HEK293T (cell line): ENCODE measurements around the gene ADK.

Experiments
- CTCF ChIA-PET: fragments of 350-600 bp; formaldehyde crosslinking; extraction: SDS; loops from one replicate; lab custom pipeline; 2021; ENCODE audit warnings: antibody characterized with exemption, inconsistent platforms; lab: Yijun Ruan, JAX
- POLR2A ChIA-PET: fragments of 350-600 bp; formaldehyde crosslinking; extraction: SDS; loops from one replicate; lab custom pipeline; 2020; ENCODE audit warnings: antibody characterized with exemption, inconsistent platforms; lab: Yijun Ruan, JAX
- DNase-seq: peaks from one replicate; pipeline ENCODE4 v3.0.0; 2012; ENCODE audit warnings: mixed read lengths; ENCODE audit errors: extremely low spot score
- ARNT ChIP-seq: fragments of 450-650 bp; IDR thresholded peaks from 2 replicates; pipeline ENCODE4 v1.6.1; 2017; ENCODE audit warnings: mild to moderate bottlenecking
- BHLHE40 ChIP-seq: fragments of 450-650 bp; IDR thresholded peaks from 2 replicates; pipeline ENCODE4 v1.6.1; 2016; ENCODE audit warnings: mild to moderate bottlenecking, moderate library complexity, borderline replicate concordance
- CTBP1 ChIP-seq: fragments of 450-650 bp; IDR thresholded peaks from 2 replicates; pipeline ENCODE4 v1.6.1; 2016; ENCODE audit warnings: borderline replicate concordance
- ELF4 ChIP-seq: fragments of 450-650 bp; IDR thresholded peaks from 2 replicates; pipeline ENCODE4 v1.6.1; 2017; ENCODE audit warnings: antibody characterized with exemption
- FOXA1 ChIP-seq: fragments of 450-650 bp; IDR thresholded peaks from 2 replicates; pipeline ENCODE4 v1.6.1; 2016; ENCODE audit warnings: mild to moderate bottlenecking
- FOXK2 ChIP-seq: fragments of 450-650 bp; IDR thresholded peaks from 2 replicates; pipeline ENCODE4 v1.6.1; 2016; ENCODE audit warnings: mild to moderate bottlenecking
- FOXM1 ChIP-seq: fragments of 450-650 bp; IDR thresholded peaks from 2 replicates; pipeline ENCODE4 v1.6.1; 2017; ENCODE audit warnings: mild to moderate bottlenecking, borderline replicate concordance
- HDGF ChIP-seq: fragments of 450-650 bp; IDR thresholded peaks from 2 replicates; pipeline ENCODE4 v1.6.1; 2017; ENCODE audit warnings: antibody characterized with exemption, borderline replicate concordance
- L3MBTL2 ChIP-seq: fragments of 450-650 bp; conservative IDR thresholded peaks from 2 replicates; pipeline ENCODE4 v1.6.1; 2016; ENCODE audit warnings: mild to moderate bottlenecking
- LEF1 ChIP-seq: fragments of 450-650 bp; IDR thresholded peaks from 2 replicates; pipeline ENCODE4 v1.6.1; 2017; ENCODE audit warnings: mild to moderate bottlenecking, borderline replicate concordance
- NFRKB ChIP-seq: fragments of 450-650 bp; IDR thresholded peaks from 2 replicates; pipeline ENCODE4 v1.6.1; 2016; ENCODE audit warnings: mild to moderate bottlenecking, moderate library complexity
- SP1 ChIP-seq: fragments of 450-650 bp; IDR thresholded peaks from 2 replicates; pipeline ENCODE4 v1.6.1; 2017
- SUZ12 ChIP-seq: fragments of 450-650 bp; IDR thresholded peaks from 2 replicates; pipeline ENCODE4 v1.6.1; 2016; ENCODE audit warnings: mild to moderate bottlenecking
- TARDBP ChIP-seq: fragments of 450-650 bp; IDR thresholded peaks from 2 replicates; pipeline ENCODE4 v1.6.1; 2016
- ZNF384 ChIP-seq: fragments of 450-650 bp; IDR thresholded peaks from 2 replicates; pipeline ENCODE4 v1.6.1; 2016
- TF ChIP-seq, protein P1 (sequence below): fragments of 450-650 bp; IDR thresholded peaks from 2 replicates; pipeline ENCODE4 v1.6.1; 2016

The ADK gene

GRCh38 chr10:74683067-74683466 is 532.0 kb downstream of the ADK start:
- CTCF ChIA-PET: no interaction called here
- POLR2A ChIA-PET: interaction anchor here (1.1 kb wide), 1 partner anchor 81 kb away, joined by 3 read pairs; no protein-coding TSS in a partner anchor
- no peak for DNase-seq
- TF ChIP-seq SP1 (no peak), HDGF (no peak)

DNA sequence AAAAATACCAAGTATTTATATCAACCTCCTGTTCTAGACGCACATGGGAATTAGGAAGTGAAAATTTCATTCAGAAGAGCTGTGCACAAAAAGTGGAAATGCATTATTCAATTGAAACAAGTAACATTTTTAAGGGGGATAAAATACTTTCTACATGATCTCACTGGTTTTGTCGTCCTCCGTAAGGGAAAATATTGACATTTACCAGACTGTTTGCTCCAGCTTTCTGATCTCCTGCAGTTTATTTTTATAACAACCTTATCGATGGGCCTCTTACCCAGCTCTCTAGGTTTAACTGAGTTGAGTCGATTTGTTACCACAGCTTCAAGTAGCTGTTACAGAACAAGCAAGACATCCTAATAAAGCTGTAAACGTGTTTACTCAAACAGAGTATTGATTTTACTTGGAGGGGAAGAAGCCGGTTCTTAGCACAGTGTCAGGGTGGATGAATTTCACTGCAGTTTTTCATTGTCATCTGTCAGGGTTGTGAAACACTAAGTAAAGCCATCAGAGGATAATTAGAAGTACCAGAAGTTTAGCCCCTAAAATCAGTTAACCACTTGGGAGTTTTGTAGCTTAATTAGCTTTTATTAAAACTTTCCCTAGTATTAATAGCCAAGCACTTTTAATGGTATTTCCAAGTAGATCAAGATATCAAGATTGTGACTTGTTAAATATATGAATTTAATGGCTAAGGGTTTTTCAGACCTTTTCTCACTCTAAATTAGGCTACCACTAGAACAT is 532.8 kb downstream of the ADK start:
- peak; percentile 18 for DNase-seq
- CTCF ChIA-PET: no interaction called here
- POLR2A ChIA-PET: no interaction called here
- peak; percentile 45; the same call in 1 of the 2 replicates for TF ChIP-seq CTBP1
- TF ChIP-seq, protein P1, sequence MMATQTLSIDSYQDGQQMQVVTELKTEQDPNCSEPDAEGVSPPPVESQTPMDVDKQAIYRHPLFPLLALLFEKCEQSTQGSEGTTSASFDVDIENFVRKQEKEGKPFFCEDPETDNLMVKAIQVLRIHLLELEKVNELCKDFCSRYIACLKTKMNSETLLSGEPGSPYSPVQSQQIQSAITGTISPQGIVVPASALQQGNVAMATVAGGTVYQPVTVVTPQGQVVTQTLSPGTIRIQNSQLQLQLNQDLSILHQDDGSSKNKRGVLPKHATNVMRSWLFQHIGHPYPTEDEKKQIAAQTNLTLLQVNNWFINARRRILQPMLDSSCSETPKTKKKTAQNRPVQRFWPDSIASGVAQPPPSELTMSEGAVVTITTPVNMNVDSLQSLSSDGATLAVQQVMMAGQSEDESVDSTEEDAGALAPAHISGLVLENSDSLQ: peak; percentile 89
- peak; percentile 77; the same call in 1 of the 2 replicates for TF ChIP-seq FOXA1
- TF ChIP-seq NFRKB: no peak

- TF ChIP-seq NFRKB (no peak), ELF4 (no peak), SP1 (no peak), ZNF384 (no peak), FOXM1 (no peak), BHLHE40 (no peak), L3MBTL2 (no peak), ARNT (no peak), LEF1 (no peak), HDGF (no peak), CTBP1 (no peak)
- TF ChIP-seq, protein P1: no peak
- DNase-seq: no peak
- CTCF ChIA-PET: no interaction called here
- POLR2A ChIA-PET: no interaction called here
Measured at GRCh38 chr10:74684462-74684861, 533.4 kb downstream of the ADK start.

DNA sequence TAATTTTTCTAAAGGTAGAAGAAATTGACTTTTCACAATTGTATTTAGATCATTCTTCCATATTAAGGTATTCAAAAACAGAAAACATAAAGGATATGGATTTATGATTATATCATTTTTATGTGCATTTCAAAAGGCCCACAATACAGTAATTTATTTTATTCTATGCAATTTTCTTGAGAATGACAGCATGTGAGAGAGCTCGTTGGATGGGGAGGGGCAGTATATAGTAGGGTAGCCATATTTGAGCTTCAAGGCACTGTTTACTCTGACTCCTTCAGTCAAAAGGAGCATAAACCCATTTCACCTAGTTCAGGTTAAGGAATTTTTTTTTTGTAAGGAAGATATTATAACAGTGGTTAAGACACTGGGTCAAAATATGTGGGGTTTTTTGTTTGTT is 534.5 kb downstream of the ADK start:
- CTCF ChIA-PET: no interaction called here
- POLR2A ChIA-PET: no interaction called here
- no peak for DNase-seq
- TF ChIP-seq LEF1 (no peak), BHLHE40 (no peak), FOXK2 (no peak), ZNF384 (no peak), ARNT (no peak), L3MBTL2 (no peak), FOXA1 (no peak), ELF4 (no peak), HDGF (no peak), SP1 (no peak), CTBP1 (no peak), SUZ12 (no peak), FOXM1 (no peak), NFRKB (no peak), TARDBP (no peak)
- TF ChIP-seq, protein P1: no peak

GRCh38 chr10:74690393-74690792 is 539.4 kb downstream of the ADK start:
- CTCF ChIA-PET: interaction anchor here (0.6 kb wide), 1 partner anchor 14 kb away, joined by 4 read pairs; no protein-coding TSS in a partner anchor
- no peak for DNase-seq
- POLR2A ChIA-PET: no interaction called here
- TF ChIP-seq NFRKB (no peak), SP1 (no peak), ARNT (no peak), CTBP1 (no peak), TARDBP (no peak), HDGF (no peak), BHLHE40 (no peak), ZNF384 (no peak), FOXA1 (no peak), FOXK2 (no peak), ELF4 (no peak)
- TF ChIP-seq, protein P1: no peak

DNA sequence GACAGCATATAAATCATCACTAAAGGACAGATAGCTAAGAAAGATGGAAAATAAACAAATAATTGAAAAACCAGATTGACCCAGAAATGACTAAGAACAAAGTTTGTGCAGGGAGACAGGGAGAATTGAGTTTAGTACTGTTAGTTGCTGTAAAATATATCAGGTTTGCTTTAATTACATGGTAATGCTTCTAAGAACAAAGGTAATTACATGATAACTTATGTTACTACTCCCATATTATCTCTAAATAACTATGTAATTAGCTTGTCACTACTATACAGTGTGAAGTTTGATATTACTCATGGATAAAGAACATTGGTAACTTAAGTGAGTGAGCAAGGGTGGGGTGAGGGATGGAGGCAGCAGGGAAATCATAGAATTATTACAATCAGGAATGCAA is 540.1 kb downstream of the ADK start:
- TF ChIP-seq, protein P1: 0 out of 2 replicates have a peak, but pooled peaks have one; percentile 11
- TF ChIP-seq ELF4 (no peak), L3MBTL2 (no peak), HDGF (no peak), FOXK2 (no peak), SUZ12 (no peak), TARDBP (no peak), CTBP1 (no peak), SP1 (no peak)
- ChIA-PET POLR2A (interaction anchor here (0.6 kb wide), 1 partner anchor 652 kb away, joined by 3 read pairs; no protein-coding TSS in a partner anchor), CTCF (interaction anchor here (0.6 kb wide), 1 partner anchor 13 kb away, joined by 4 read pairs; no protein-coding TSS in a partner anchor)
- DNase-seq: no peak
